GM12878 (cell line): ENCODE results near the gene WDFY1. TPM values are rescaled to one million over a fixed set of nuclear protein-coding genes. Genes with fewer than 3 reads are reported as not detected.

Experiments
- ATAC-seq: fragments of 200-7000 bp; cut with Tn5 transposase; 3 replicates; pipeline ENCODE4 v1.9.1; 2020; ENCODE audit warnings: mild to moderate bottlenecking, moderate library complexity
- BruUV-seq: library from RNA; stranded (reverse); fragments of 400-500 nt; replicated peaks from 2 replicates; lab custom pipeline; 2021; lab: Mats Ljungman, UMichigan
- CTCF ChIA-PET: fragments of 300-600 bp; sonication (Branson Sonifier 250); formaldehyde crosslinking; extraction: SDS; loops from one replicate; lab custom pipeline; 2021; ENCODE audit warnings: inconsistent platforms; lab: Yijun Ruan, JAX
- POLR2A ChIA-PET: fragments of 350-600 bp; formaldehyde crosslinking; extraction: SDS; loops from one replicate; lab custom pipeline; 2021; ENCODE audit warnings: inconsistent platforms; lab: Charles Lee
- RAD21 ChIA-PET: fragments of 300-600 bp; sonication (Branson Sonifier 250); formaldehyde crosslinking; loops from one replicate; lab custom pipeline; 2023; ENCODE audit warnings: antibody characterized with exemption; ENCODE audit not compliant: unreplicated experiment; lab: Charles Lee
- SMC1A ChIA-PET: fragments of 300-600 bp; sonication (Branson Sonifier 250); formaldehyde crosslinking; loops from one replicate; lab custom pipeline; 2023; ENCODE audit not compliant: unreplicated experiment, uncharacterized antibody; lab: Charles Lee
- DNase-seq: peaks from one replicate; pipeline ENCODE4 v3.0.0-alpha.2; 2011; ENCODE audit warnings: low read depth, low spot score
- FAIRE-seq: peaks from 3 replicates; lab custom pipeline; 2011; peaks lifted over from hg19 to GRCh38; lab: Jason Lieb, UNC
- H2AFZ ChIP-seq: 2 replicates; pipeline ENCODE4 v1.6.0; 2011; ENCODE audit warnings: low read depth, low read length, control low read depth; ENCODE audit not compliant: control insufficient read depth
- H3K27ac ChIP-seq: 2 replicates; pipeline ENCODE4 v1.5.1; 2011; ENCODE audit warnings: control low read depth; ENCODE audit not compliant: control insufficient read depth, insufficient read depth
- H3K27me3 ChIP-seq, 2 experiments: replicated peaks in 1 of 2; 2 replicates each; pipeline versions ENCODE4 v1.6.0 to v1.6.1; 2011; ENCODE audit warnings: low read length in 1 of 2; ENCODE audit not compliant: control insufficient read depth in 2 of 2, insufficient read depth in 2 of 2
- H3K36me3 ChIP-seq, 2 experiments: 2 replicates each; pipeline ENCODE4 v1.5.1; 2011; ENCODE audit warnings: low read length in 1 of 2; ENCODE audit not compliant: control insufficient read depth in 2 of 2, insufficient read depth in 2 of 2
- H3K4me1 ChIP-seq: 2 replicates; pipeline ENCODE4 v1.6.1; 2011; ENCODE audit warnings: mild to moderate bottlenecking, low read length, moderate library complexity, mixed read lengths; ENCODE audit not compliant: control insufficient read depth, insufficient read depth
- H3K4me2 ChIP-seq: 2 replicates; pipeline ENCODE4 v1.6.0; 2011; ENCODE audit warnings: control low read depth; ENCODE audit not compliant: control insufficient read depth, insufficient read depth
- H3K4me3 ChIP-seq: fragments of 200-600 bp; sonication (generic); 2 replicates; pipeline ENCODE4 v1.5.1; 2016
- H3K79me2 ChIP-seq: 2 replicates; pipeline ENCODE4 v1.6.0; 2011; ENCODE audit warnings: low read length; ENCODE audit not compliant: control insufficient read depth, insufficient read depth
- H3K9ac ChIP-seq: 2 replicates; pipeline ENCODE4 v1.8.0; 2011; ENCODE audit warnings: low read length, control low read depth, mixed read lengths; ENCODE audit not compliant: control insufficient read depth, insufficient read depth
- H3K9me3 ChIP-seq: replicated peaks from 3 replicates; pipeline ENCODE4 v1.5.1; 2011; ENCODE audit warnings: mild to moderate bottlenecking, low read length; ENCODE audit not compliant: control insufficient read depth, insufficient read depth
- H4K20me1 ChIP-seq: 2 replicates; pipeline ENCODE4 v1.6.0; 2011; ENCODE audit not compliant: control insufficient read depth, insufficient read depth
- CBFB ChIP-seq: IDR thresholded peaks from 2 replicates; pipeline ENCODE4 v1.6.1; 2016; ENCODE audit warnings: antibody characterized with exemption, low read depth
- MTA2 ChIP-seq: fragments of 450-650 bp; IDR thresholded peaks from 2 replicates; pipeline ENCODE4 v1.6.1; 2016; ENCODE audit warnings: low read depth, mild to moderate bottlenecking, moderate library complexity
- MXI1 ChIP-seq: fragments of 150-350 bp; IDR thresholded peaks from 2 replicates; pipeline ENCODE4 v1.6.1; 2011; ENCODE audit warnings: low read depth, mild to moderate bottlenecking, inconsistent platforms, low read length, improper control_type of control experiment
- PML ChIP-seq: IDR thresholded peaks from 2 replicates; pipeline ENCODE4 v1.6.1; 2012; ENCODE audit warnings: low read length, inconsistent platforms
- POLR2A ChIP-seq: IDR thresholded peaks from 2 replicates; pipeline ENCODE4 v1.6.1; 2011; ENCODE audit warnings: low read depth, mild to moderate bottlenecking, low read length
- RCOR1 ChIP-seq: conservative IDR thresholded peaks from 2 replicates; pipeline ENCODE4 v1.6.1; 2012; ENCODE audit warnings: low read depth, low read length, improper control_type of control experiment
- SMAD5 ChIP-seq: IDR thresholded peaks from 2 replicates; pipeline ENCODE4 v1.6.1; 2016; ENCODE audit warnings: antibody characterized with exemption, low read depth
- WGBS: methylation state at CpG from one replicate; pipeline ENCODE4 v1.1.6; 2016; ENCODE audit warnings: low lambda C conversion rate; ENCODE audit not compliant: insufficient replicate concordance, insufficient coverage; ENCODE audit errors: missing lambda C conversion rate; 5-methylcytosine and 5-hydroxymethylcytosine counted together
- in situ Hi-C: fragments of 300-500 bp; cut with MboI; formaldehyde crosslinking; loops from 9 replicates; pipeline ENCODE4 v1.14.3; 2018; ENCODE audit warnings: mixed read lengths
- intact Hi-C: fragments of 100-400 bp; cut with micrococcal nuclease; formaldehyde crosslinking; loops from one replicate; pipeline ENCODE4 v1.14.2; 2022; ENCODE audit not compliant: unreplicated experiment
- polyA plus RNA-seq, 11 experiments: library from polyadenylated mRNA; depleted of rRNA in 4 of 11; unstranded in 6 of 11; stranded (reverse) in 5 of 11; fragments of >200 nt; fragmentation: Nextera tagmentation in 4 of 11; fragmentation: Illumina TruSeq in 1 of 11; extraction: Ambion mirVana in 4 of 11; extraction: Trizol in 1 of 11; gene quantifications; 1 replicate in 1 of 11; 2 replicates in 10 of 11; pipeline versions ENCODE4 v1.2.1 to v1.2.3, GENCODE V29; 2011 to 2016; ENCODE audit warnings: inconsistent platforms in 2 of 11, missing spikeins in 2 of 11, low read depth in 1 of 11
- total RNA-seq, 4 experiments: library from RNA; depleted of rRNA in 3 of 4; stranded (reverse); fragments of >200 nt in 3 of 4; fragmentation: Illumina TruSeq in 1 of 4; extraction: Trizol in 1 of 4; gene quantifications; 2 replicates each; pipeline versions ENCODE4 v1.2.1 to v1.2.3, GENCODE V29; 2013 to 2021

The WDFY1 gene
- total and polyA plus RNA-seq, 10 of the 15 experiments (the other 5 are each of a cell fraction or from before 2014, with no cell fraction given): 2.9 to 28.1 (median 13.1) TPM

- no peaks in the 10 kb centered on the region for H4K20me1 ChIP-seq
- H3K79me2 ChIP-seq: no peaks in the 10 kb centered on the region
- no peak overlapping the region for H3K27ac ChIP-seq
- no peak overlapping the region for H3K4me2 ChIP-seq
- WGBS: 46% methylated on average over 4 of the region's 4 CpGs
- no peak for DNase-seq
- peaks cover 0 to 1% of the 10 kb centered on the region in 2 experiments; a peak in 3 of 4 replicates for H3K27me3 ChIP-seq
- TF ChIP-seq PML: no peak
- no peak for TF ChIP-seq POLR2A
- TF ChIP-seq SMAD5: no peak
- no peak for TF ChIP-seq CBFB
- TF ChIP-seq MTA2: no peak
- TF ChIP-seq, all 136 proteins: peak for 0
- H3K9me3 ChIP-seq: no peaks in the 10 kb centered on the region
- ChIA-PET CTCF (interaction anchor here (1.3 to 3.6 kb wide), 2 partner anchors 10 to 306 kb away, joined by 5 to 30 read pairs; no protein-coding TSS in a partner anchor), SMC1A (interaction anchor here (1.0 to 1.9 kb wide), 5 partner anchors 11 to 303 kb away, joined by 3 to 15 read pairs (median 4); no protein-coding TSS in a partner anchor), RAD21 (interaction anchor here (1.0 to 2.9 kb wide), 2 partner anchors 11 to 13 kb away, joined by 5 to 9 read pairs; no protein-coding TSS in a partner anchor), POLR2A (interaction anchor here (0.6 kb wide), 1 partner anchor 550 kb away, joined by 3 read pairs; no protein-coding TSS in a partner anchor)
- intact Hi-C loops (no loop called here), in situ Hi-C loops (loop anchor here (25.0 kb wide), 1 partner anchor 656 kb away; no protein-coding TSS in a partner anchor)
- no peak overlapping the region for H3K4me3 ChIP-seq
- H3K9ac ChIP-seq: no peak overlapping the region
- no peak for FAIRE-seq
- no peak overlapping the region for H2AFZ ChIP-seq
- no peak for ATAC-seq
- no TSS peak for BruUV-seq
- H3K4me1 ChIP-seq: no peaks in the 10 kb centered on the region
- H3K36me3 ChIP-seq: no peaks in the 10 kb centered on the region
Measured at GRCh38 chr2:223980803-223981202, 35.7 kb upstream of the WDFY1 start.

GRCh38 chr2:223980397-223980735 lies 35.2 kb upstream of the WDFY1 start:
- no peak for ATAC-seq
- no peak overlapping the region for H3K4me3 ChIP-seq
- no peak overlapping the region for H2AFZ ChIP-seq
- H3K9ac ChIP-seq: no peak overlapping the region
- no peaks in the 10 kb centered on the region for H3K79me2 ChIP-seq
- no peaks in the 10 kb centered on the region for H4K20me1 ChIP-seq
- H3K9me3 ChIP-seq: no peaks in the 10 kb centered on the region
- RAD21 ChIA-PET: interaction anchor here (2.9 kb wide), 1 partner anchor 10 kb away, joined by 9 read pairs; no protein-coding TSS in a partner anchor
- no peaks in the 10 kb centered on the region for H3K36me3 ChIP-seq
- H3K4me1 ChIP-seq: no peaks in the 10 kb centered on the region
- SMC1A ChIA-PET: interaction anchor here (1.0 to 1.9 kb wide), 4 partner anchors 10 to 304 kb away, joined by 3 to 15 read pairs (median 4); no protein-coding TSS in a partner anchor
- H3K27me3 ChIP-seq: no peaks in the 10 kb centered on the region; a peak in 2 of 4 replicates
- H3K4me2 ChIP-seq: no peak overlapping the region
- POLR2A ChIA-PET: interaction anchor here (0.6 kb wide), 1 partner anchor 551 kb away, joined by 3 read pairs; no protein-coding TSS in a partner anchor
- CTCF ChIA-PET: interaction anchor here (0.8 to 3.6 kb wide), 4 partner anchors 9 to 343 kb away, joined by 3 to 30 read pairs (median 6); no protein-coding TSS in a partner anchor
- no peak for FAIRE-seq
- WGBS: 0% methylated on average over 1 of the region's 1 CpG
- no peak for DNase-seq
- no peak overlapping the region for H3K27ac ChIP-seq
- TF ChIP-seq RCOR1: no peak
- TF ChIP-seq MXI1: no peak
- intact Hi-C loops: no loop called here
- no TSS peak for BruUV-seq
- in situ Hi-C loops: loop anchor here (25.0 kb wide), 1 partner anchor 657 kb away; no protein-coding TSS in a partner anchor
